Measurements from ENCODE around the gene FAM47E. TPM values are rescaled to one million over a fixed set of nuclear protein-coding genes. Genes with fewer than 3 reads are reported as not detected.

FAM47E gene
- total and polyA plus RNA-seq, 11 donors: 0.36 to 4.9 (median 2.5) TPM

DNA sequence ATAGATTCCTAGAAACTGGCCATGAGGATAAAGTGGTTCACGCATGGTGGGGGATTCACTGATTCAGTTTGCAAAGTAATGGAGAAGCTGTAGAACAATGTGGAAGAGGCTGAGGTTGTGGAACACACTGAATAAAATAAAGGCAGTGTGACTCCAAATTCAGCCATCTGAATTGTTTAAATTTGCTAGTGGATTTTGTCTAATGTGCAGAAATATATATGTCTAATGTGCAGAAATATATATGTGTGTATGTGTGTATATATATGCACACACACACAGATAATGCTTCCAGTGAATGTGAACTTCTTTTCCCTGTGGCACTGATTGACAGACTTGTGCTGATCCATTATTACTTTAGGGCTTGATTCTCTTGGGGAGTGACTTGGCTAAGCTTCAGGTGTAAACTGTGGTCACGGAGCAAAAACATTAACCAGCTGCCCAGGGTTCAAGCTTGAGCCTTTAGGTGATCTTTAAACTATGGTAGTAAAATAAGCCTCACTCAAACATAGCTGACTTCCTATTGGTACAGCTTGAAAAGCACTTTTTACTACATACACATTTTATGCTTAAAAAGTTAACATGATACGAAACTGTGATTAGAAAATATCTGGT is 58.5 kb downstream of the FAM47E start:
- DNase-seq (no peak), ATAC-seq (no peak)
- Histone ChIP-seq H3K27me3 (no peaks in the 10 kb centered on the region), H3K36me3 (peaks cover 0 to 24% (median 9%) of the 10 kb centered on the region in 9 donors), H3K9me3 (no peaks in the 10 kb centered on the region), H3K4me3 (no peak overlapping the region), H3K27ac (no peak overlapping the region), H3K4me1 (peaks cover 0 to 35% (median 16%) of the 10 kb centered on the region in 12 donors)
- WGBS, 4 donors: 76 to 82% (median 78%) methylated on average over 3 of the region's 3 CpGs
- intact Hi-C loops (cut with DNase I): loop anchor here in 7 of 10 donors (2.0 to 10.0 kb wide), 12 partner anchors 55 to 133 kb away; partner anchors contain the start of genes SCARB2 (in 3 of the 7) and FAM47E (in 2 of the 7)
- TF ChIP-seq, protein P1, sequence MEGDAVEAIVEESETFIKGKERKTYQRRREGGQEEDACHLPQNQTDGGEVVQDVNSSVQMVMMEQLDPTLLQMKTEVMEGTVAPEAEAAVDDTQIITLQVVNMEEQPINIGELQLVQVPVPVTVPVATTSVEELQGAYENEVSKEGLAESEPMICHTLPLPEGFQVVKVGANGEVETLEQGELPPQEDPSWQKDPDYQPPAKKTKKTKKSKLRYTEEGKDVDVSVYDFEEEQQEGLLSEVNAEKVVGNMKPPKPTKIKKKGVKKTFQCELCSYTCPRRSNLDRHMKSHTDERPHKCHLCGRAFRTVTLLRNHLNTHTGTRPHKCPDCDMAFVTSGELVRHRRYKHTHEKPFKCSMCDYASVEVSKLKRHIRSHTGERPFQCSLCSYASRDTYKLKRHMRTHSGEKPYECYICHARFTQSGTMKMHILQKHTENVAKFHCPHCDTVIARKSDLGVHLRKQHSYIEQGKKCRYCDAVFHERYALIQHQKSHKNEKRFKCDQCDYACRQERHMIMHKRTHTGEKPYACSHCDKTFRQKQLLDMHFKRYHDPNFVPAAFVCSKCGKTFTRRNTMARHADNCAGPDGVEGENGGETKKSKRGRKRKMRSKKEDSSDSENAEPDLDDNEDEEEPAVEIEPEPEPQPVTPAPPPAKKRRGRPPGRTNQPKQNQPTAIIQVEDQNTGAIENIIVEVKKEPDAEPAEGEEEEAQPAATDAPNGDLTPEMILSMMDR (IDR thresholded peaks at IDR 0.05): no peak
- TF ChIP-seq POLR2A (IDR thresholded peaks at IDR 0.05): no peak

DNA sequence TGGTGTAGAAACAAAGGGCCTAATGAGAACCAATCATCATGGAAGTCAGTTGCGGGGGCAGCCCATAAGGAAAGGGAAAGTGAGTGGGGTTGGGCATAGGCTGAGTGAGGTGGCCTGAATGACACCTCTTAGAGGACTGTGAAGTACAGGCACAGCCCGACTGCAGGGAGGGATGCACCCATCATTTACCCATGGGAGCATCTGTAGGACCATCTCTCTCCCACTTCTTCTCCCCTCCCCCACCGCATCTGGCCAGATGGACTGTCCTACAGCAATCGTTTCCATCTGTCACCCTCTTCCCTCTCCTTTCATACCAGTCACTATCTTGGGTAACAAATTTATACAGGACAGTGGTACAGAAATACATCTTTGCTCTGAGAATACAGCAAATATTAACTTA is 59.2 kb downstream of the FAM47E start:
- Histone ChIP-seq H3K27ac (no peak overlapping the region), H3K9me3 (peaks cover 0 to 2% (median 0%) of the 10 kb centered on the region in 12 donors), H3K4me3 (no peak overlapping the region), H3K27me3 (no peaks in the 10 kb centered on the region), H3K36me3 (peaks cover 0 to 24% (median 9%) of the 10 kb centered on the region in 9 donors), H3K4me1 (peaks cover 0 to 30% (median 12%) of the 10 kb centered on the region in 12 donors)
- no peak for TF ChIP-seq POLR2A (IDR thresholded peaks at IDR 0.05)
- TF ChIP-seq, protein P1 (IDR thresholded peaks at IDR 0.05): no peak
- ATAC-seq: no peak
- 70 to 75% (median 73%) methylated on average over 4 of the region's 4 CpGs for WGBS, 4 donors
- no peak for DNase-seq
- intact Hi-C loops (cut with DNase I): loop anchor here in 1 of 10 donors (10.0 kb wide), 1 partner anchor 64 kb away; no protein-coding TSS in a partner anchor

DNA sequence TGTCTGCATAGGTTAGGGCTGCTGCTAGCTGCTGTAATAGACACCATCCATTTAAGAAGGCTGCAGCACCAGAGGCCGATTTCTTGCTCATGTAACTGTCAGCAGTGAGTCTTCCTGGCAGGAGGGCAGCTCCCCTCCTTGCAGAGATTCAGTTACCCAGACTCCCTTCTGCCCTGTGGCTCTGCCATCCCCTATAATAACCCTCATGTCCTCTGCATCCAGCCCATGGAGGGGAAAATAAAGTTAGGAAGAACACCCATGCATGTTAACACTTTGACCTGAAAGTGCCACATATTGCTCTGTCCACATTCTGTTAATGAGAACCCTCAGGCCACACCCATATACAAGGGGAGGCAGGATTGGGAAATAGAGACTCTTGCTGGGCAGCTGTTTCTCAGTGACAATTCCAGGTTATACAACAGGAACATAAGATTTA is 60.4 kb downstream of the FAM47E start:
- Histone ChIP-seq H3K4me3 (no peak overlapping the region), H3K36me3 (peaks cover 0 to 24% (median 9%) of the 10 kb centered on the region in 9 donors), H3K4me1 (peaks cover 0 to 27% (median 10%) of the 10 kb centered on the region in 12 donors), H3K9me3 (peaks cover 0 to 15% (median 6%) of the 10 kb centered on the region in 12 donors), H3K27me3 (no peaks in the 10 kb centered on the region), H3K27ac (no peak overlapping the region)
- ATAC-seq (no peak), DNase-seq (no peak)
- 22 to 46% (median 31%) methylated on average over 1 of the region's 1 CpG for WGBS, 4 donors
- no peak for TF ChIP-seq POLR2A (IDR thresholded peaks at IDR 0.05)
- TF ChIP-seq, protein P1 (IDR thresholded peaks at IDR 0.05): no peak
- intact Hi-C loops (cut with DNase I): loop anchor here in 1 of 10 donors (10.0 kb wide), 1 partner anchor 63 kb away; no protein-coding TSS in a partner anchor

DNA sequence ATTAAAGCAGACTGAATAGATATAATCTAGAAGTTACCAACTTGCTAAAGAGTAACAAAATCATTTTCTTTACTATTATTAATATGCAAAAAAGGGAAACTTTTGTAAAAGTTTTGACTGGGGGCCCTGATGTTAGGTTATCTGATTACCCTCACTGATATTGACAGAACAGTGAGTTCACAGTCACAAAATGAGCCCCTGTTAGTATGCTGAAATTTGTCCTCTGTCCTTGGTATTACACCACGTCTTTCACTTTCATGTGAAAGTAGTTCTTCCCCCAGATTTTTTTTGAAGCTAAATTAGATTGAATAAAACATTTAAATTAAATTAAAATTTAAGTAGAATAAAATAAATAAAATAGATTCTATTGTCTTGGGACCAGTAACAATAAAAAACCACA is 60.9 kb downstream of the FAM47E start:
- DNase-seq (no peak), ATAC-seq (no peak)
- H3K27me3 ChIP-seq: no peaks in the 10 kb centered on the region
- intact Hi-C loops (cut with DNase I): loop anchor here in 1 of 10 donors (10.0 kb wide), 1 partner anchor 62 kb away; no protein-coding TSS in a partner anchor
- WGBS, 4 donors: 32 to 63% (median 60%) methylated on average over 1 of the region's 1 CpG
- H3K27ac ChIP-seq: no peak overlapping the region
- peaks cover 0 to 24% (median 9%) of the 10 kb centered on the region in 9 donors for H3K36me3 ChIP-seq
- no peak overlapping the region for H3K4me3 ChIP-seq
- TF ChIP-seq, protein P1 (IDR thresholded peaks at IDR 0.05): no peak
- TF ChIP-seq POLR2A (IDR thresholded peaks at IDR 0.05): no peak
- peaks cover 0 to 27% (median 9%) of the 10 kb centered on the region in 12 donors for H3K4me1 ChIP-seq
- peaks cover 0 to 19% (median 6%) of the 10 kb centered on the region in 12 donors for H3K9me3 ChIP-seq

Measured in heart left ventricle (tissue), 16 donors.